GM21515 (cell line): ENCODE results near the gene CHRNA5.
A peak's percentile ranks its signal among the peaks of the same experiment; 100 is the strongest.
"Not testable (repeated sequence)": the region's sequence is repeated elsewhere in the genome, so short reads cannot be mapped to it uniquely, and the experiment has no call there.

ENCODE experiments used
- ATAC-seq: cut with Tn5 transposase; IDR thresholded peaks from one replicate; pipeline ENCODE4 v1.9.1; 2021; ENCODE audit not compliant: unreplicated experiment

The CHRNA5 gene

DNA sequence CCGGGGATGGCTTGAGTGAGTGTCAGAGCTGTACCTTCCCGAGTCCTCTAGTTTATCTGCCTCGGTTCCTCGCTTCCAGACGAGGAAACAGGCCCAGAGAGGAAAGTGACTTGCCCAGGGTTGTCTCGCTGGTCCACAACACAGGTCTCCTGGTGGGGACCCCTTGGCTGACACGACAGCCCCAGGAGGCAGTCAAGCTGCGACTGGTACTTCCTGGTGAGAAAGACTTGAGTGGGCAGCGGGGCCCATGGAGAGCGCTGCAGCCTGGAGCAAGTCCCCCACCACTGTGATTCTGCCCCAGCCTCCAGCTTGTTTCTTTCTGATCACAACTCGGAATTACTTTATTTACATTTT, 600 bp upstream of the CHRNA5 start:
- ATAC-seq = no peak

DNA sequence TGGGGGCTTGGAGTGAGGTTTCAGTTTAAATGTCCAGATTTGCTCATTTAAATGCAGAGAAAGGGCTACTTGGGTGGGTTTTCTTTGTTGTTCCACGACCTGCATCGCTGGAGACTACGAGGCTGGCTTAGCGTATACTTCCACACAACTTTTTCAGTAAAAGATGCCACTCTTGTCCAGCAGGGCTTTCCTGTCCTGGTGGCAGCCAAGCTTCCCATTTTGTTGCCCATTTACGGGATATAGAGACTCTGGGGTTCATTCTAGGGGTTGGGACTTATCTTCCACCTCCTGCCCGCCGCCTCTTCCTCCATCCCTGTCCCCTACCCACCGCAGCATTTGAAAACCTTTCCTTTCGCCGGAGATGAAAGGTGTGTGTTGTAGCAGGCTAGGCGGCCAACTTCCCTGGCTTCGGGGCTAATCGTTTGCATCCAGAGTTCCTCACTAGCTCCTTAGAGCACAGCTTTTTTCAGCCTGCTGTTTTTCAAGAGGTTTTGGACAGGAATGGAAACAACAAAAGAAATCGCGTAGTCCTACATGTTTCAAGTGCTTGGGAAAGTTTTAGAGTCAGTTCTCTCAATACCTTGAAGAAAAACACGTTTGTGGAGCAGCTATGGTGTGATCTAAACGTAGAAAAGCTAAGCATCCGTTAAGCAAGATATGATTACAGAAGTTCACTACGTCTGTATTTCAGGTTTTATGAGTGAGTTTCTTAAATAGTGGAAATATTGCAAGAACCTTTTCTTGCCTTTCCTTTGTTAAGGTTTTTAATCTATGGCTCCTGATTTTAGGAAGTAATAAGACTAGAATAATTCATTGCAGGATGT, 843 bp downstream of the CHRNA5 start:
- ATAC-seq = peak; percentile 21

DNA sequence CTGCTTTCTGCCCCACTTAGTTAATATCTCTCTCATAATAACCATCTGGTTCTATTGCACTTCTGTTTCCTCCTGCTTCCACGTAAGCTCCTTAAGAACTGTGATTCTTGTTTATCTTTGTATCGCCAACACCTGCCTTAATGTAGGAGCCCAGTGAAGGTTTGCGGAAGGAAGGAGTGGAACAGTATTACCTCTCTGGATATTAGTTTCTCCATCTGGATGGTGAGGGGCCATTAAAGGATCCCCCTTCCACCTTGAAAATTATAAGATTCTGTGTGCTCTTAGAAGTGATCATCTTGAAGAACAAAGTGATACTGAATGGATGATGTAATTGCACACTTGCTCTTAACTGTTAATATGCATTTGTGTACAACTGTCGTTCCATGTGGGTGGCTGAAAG, 2.2 kb downstream of the CHRNA5 start:
- ATAC-seq = no peak

DNA sequence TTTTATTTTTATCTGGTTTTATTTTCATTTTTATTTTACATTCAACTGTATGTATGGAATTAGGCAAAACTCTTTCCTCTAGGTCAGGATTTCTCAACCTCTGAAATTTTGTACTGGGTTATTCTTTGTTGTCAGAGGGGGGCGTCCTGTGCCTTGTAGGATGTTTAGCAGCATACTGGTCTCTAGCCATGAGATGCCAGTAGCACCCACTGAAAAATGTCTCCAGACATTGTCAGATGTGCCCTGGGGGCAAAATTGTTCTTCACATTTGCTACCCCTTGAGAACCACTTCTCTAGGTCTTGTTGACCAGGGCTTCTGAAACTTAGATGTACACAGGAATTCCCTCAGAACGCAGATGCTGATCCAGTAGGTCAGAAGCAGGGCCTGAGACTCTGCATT, 5.4 kb downstream of the CHRNA5 start:
- ATAC-seq = no peak

DNA sequence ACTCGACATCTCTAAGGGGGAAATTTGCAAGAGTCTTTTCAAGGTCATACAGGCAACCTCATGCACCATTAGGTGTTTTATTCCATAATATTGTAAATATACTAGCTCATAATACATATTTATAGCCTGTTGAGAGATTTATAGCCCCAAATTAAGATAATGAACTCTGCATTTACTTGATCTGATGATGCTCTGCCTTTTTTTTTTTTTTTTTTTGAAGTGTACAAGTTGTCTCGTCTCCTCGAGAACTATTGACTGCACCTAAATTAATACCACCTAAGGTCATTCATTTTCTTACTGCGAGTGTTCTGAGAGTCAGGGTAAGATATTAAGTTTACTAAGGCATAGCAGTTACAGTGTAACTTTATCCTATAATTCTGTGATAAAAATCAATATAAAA, 6.1 kb downstream of the CHRNA5 start:
- ATAC-seq = no peak

DNA sequence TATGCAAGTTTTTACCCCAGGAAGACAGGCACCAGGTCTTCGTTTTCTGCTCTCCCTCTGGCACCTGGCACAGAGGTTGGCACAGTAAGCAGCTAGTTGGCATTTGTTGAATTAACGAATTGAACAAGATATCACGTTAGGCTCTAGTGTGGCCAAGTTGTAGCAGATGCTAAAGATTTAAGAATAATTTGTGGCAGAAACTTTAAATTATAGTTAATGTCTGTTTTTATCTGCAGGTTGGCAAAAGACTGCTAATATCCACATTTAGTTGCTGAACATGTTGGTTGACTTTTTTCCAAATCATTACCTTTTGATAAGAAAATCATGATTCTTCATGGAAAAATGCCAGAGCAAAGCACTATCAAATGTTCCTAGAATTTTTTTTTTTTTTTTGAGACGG, 8.1 kb downstream of the CHRNA5 start:
- no peak for ATAC-seq

DNA sequence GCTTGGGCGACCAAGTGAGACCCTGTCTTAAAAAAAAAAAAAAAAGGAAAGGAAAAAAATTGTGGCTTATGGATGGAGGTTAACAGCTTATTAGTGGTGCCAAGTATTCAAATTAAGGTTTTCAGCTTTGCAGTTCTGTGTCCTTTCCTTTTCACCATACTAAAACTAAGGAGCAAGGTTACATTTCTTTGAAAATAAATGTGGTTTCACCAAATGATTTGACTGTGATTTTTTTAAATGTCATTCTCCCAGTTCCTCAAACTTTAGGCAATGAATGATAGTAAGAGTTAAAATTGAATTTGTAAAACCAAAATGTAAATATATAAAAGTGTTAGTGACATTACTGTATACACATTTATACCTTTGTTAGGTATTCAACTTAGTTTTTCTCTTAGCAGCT, 9.6 kb downstream of the CHRNA5 start:
- ATAC-seq = no peak

DNA sequence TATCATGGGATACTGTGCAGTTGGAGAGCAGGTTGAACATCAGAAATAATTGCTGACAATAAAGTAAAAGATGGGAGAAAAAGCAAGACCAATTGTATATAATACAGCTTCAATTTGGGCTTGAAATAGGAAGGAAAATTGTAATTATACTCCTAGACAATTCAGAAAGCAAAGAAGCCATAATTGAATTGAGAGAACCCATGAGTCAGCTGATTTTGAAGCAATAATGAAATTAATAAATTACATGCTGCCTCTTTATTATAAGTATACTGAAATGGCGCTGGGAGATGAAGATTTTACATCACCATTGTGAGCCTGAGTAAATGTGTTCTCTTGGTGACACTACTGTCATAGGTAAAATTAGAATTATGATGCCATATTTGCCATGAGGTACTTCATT, 32.3 kb downstream of the CHRNA5 start:
- ATAC-seq = no peak

DNA sequence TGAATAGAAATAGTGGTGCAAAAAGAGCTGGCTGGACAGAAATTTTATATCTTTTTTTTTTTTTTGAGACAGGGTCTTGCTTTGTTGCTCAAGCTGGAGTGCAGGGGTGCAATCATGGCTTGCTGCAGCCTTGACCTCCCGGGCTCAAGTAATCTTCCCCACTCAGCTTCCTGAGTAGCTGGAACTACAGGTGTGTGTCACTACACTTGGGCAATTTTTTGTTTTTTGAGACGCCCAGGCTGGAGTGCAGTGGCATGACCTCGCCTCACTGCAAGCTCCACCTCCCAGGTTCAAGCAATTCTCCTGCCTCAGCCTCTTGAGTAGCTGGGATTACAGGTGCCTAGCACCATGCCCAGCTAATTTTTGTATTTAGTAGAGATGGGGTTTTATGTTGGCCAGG, 33.0 kb downstream of the CHRNA5 start:
- no peak for ATAC-seq

DNA sequence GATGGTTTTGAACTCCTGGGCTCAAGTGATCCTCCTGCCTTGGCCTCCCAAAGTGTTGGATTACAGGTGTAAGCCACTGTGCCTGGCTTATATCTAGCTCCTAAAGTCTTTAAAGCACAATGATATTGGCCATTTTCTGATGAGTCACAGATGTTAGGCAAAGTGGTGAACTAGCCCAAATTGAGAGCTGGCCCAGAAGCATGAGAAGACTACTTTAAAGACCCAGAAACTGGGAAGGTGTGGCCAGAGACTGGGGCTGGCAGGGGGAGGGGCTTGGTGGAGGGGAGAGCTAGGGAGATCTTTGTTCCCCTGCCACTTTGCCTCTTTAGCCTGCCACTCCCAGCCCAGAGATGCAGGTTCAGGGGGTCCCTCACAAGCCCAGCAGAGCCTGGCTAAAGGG, 33.9 kb downstream of the CHRNA5 start:
- ATAC-seq = no peak

DNA sequence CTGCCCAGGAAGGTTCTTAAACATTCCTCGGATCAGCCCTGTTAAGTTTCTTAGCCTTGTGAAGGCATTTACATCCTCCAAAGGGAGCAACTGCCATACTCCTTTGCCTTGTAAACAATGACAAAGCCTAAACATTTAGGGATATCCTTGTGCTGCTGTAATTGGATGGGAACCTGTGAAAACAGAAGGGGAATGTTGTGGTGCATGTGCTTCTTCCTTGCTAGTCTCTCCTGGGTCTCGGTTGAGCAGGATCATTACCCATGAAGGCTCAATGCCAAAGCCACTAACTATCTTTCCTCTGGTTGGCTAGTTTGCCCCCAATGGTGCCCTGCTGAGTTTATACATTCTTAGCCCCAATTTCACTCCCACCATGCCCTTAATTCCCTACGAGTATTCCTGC, 38.1 kb downstream of the CHRNA5 start:
- no peak for ATAC-seq

DNA sequence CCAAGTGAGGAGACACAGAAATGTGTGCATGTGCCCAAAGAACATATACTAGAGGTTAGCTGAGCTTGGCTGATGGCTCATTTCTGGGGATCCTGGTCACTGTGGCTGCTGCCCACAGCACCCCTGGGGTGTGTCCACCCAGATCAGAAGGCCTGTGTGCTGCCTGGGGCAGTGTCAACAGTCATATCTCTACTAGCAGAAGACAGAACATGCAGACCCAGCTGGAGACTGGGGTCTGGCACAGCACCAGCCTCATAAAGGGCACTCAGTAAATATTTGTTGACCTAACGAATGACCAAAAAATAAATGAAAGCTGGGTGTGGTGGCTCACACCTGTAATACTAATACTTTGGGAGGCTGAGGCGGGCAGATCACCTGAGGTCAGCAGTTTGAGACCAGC, 39.1 kb downstream of the CHRNA5 start:
- no peak for ATAC-seq

DNA sequence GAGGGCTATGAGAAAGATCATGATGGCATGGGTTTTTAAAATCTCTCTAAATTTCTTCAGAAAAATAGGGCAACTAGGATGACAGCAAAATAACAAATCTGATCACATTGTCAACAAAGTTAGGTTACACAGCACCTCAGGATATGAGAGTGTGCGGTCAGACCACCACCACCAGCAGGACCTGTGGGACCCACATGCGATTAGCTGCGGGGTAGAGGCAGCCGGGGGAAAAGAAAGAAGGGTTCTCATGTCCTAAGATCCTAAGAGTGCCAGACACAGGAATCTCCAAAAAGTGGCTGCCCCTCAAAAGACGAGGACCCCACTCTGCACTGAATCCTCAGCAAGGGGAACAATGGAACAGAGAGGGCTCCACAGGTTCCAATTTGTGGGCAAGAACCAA, 39.9 kb downstream of the CHRNA5 start:
- ATAC-seq = no peak

DNA sequence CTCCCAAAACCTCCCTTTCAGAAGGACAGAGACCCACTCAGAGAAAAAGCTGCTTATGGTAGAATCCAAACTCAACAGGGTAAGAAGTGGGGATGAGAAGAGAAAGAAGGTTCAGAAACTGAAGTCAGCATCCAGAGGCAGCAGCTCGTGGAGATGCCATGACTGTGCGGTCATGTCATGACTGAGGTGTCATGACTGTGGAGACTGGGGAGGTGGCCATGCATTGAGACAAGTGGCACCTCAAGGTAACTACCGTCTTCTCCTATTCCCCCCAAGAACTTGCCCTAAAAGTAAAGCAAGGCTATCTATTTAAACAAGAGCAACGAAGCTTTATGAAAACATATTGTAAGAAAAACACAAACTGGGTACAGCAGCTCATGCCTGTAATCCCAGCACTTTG, 40.4 kb downstream of the CHRNA5 start:
- ATAC-seq = no peak

DNA sequence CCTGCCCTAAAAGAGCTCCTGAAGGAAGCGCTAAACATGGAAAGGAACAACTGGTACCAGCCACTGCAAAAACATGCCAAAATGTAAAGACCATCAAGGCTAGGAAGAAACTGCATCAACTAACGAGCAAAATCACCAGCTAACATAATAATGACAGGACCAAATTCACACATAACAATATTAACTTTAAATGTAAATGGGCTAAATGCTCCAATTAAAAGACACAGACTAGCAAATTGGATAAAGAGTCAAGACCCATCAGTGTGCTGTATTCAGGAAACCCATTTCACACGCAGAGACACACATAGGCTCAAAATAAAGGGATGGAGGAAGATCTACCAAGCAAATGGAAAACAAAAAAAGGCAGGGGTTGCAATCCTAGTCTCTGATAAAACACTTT, 44.2 kb downstream of the CHRNA5 start:
- ATAC-seq = not testable (repeated sequence)

DNA sequence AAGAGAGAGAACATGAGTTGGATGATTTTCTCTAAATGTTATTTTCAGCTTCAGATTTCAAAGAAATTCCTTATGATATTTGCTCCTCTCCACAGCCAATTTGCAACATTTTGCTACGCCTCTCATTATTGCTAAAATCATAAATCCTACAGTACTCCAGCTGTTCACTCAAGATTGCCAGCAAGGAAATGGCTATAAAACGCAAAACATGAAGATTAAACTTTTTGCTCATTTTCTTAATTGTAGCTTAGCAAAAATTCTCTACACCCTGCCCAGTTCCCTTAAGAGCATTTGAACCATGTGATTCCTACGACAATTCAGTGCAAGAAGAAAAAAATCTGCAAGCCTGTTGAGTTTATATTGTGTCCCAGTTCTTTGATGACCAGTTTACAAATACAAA, 48.7 kb downstream of the CHRNA5 start:
- ATAC-seq = no peak

DNA sequence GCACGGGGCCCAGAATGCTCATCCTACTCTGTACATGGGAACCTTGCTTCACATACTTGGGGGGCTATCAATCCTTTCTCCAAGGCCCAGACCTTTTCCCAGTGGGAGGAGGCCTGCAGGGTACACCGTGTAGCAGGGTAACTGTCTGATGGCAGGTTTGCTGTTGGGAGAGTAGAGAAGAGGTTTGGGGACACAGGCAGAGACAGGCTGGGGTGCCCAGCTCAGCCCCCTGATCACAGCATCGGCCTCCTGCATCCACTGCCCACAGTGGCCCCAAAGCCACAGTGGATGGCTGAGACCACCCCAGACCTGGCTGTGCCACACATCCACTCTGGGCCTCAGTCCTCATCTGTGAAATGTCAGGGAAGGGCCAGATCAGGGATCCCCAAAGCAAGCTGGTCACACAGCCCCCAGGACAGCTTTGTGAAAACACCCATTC, 49.9 kb downstream of the CHRNA5 start:
- ATAC-seq = no peak

DNA sequence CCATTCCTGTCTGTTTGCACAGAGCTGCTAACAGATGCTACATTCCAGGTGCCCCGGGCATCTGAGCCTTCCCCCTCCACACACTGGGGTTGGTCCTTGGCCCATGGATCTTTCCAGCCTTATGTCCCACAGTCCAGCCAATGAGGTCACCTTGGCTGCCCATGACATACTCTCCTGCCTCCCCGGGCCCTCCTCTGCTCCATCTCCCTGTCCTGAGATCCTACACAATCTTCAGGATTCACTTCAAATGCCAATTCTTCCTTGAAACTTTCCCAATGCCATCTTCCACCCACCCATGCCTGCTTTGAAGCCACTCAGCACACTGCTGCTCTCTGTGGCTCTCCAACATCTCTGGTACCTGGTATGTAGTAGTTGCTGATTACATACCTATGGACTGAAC, 51.2 kb downstream of the CHRNA5 start:
- no peak for ATAC-seq

DNA sequence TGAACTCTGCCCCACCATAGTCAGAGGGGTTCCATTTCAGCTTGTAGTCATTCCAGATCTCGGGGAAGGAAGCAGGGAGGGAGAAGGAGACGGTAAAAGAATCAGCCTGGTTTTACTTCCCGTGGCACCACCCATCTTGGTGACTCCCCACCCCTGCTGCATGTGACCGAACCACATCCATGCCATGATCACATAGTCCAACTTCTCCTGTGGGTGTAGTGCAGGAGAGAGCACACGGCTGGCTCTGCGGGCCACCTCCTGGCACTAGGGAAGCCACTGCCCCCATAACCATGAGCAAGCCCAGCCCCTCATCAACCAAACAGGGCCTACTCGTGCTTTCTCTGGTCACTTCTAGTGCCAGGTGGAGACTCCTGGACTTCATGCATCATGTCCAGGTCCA, 51.8 kb downstream of the CHRNA5 start:
- no peak for ATAC-seq

DNA sequence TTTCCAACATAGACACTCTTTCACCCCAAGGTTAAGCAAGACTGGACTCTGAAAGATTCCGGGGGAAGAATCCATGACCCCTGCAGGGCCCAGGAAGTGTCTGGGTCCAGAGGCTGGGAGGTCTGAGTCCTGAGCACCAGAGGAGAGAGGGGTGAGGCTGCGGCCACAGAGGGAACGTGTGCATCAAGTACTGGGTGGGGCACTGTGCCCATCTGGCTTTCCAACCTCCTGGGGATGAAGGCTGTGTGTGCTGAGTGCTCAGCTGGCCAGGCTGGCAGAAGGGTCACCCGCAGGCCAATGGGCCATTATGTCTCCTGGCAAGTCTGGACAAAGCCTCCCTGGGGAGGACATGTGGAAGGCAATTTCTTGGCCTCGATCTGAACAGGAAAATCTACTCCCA, 52.2 kb downstream of the CHRNA5 start:
- no peak for ATAC-seq

DNA sequence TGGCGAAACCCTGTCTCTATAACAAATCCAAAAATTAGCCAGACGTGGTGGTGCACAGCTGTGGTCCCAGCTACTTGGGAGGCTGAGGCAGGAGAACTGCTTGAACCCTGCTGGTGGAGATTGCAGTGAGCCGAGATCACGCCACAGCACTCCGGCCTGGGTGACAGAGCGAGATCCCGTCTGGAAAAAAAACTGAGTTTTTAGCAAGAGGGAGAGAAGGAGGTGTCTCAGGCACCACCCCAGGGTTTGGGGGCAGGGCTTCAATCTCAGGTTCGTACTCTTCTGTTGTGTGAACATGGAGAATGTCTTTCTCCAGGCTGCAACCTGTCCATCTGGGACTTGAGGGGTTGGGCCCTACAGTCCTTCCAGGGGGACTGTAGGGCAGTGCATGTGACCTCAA, 52.7 kb downstream of the CHRNA5 start:
- no peak for ATAC-seq

DNA sequence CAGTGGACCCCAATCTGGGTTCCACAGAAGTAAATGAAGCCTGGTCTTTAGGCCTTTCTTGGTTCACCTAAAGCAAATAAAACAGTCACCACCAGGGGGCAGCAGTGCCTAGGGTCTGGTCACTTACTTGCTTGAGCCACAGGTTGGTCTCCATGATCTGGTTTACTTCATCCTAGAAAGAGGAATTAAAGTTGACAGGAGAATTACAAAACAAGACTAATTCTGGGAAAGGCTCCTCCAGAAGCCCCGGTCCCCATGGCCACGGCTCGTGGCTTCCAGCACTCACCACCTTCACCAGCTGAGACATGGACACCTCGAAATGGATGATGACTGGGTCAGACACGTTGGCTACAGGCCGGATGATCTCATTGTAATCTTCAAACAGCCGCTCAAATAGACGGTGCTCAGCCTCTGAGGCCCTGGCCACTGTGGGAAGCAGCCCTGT, 53.2 kb downstream of the CHRNA5 start:
- ATAC-seq = no peak
